ENCODE data around the gene CFH. TPM values are rescaled to one million over a fixed set of nuclear protein-coding genes. Genes with fewer than 3 reads are reported as not detected.

Gene CFH
- total RNA-seq, 1 experiment from 2014 or later, result not detected

GRCh38 chr1:196619721-196620120 lies 32.1 kb upstream of the CFH start:
- no peaks in the 10 kb centered on the region for H3K36me3 Mint-ChIP-seq (ENCODE audit: insufficient read depth, unreplicated experiment)
- H3K4me1 Mint-ChIP-seq (ENCODE audit: low read depth, unreplicated experiment), result no peaks in the 10 kb centered on the region
- no peak for DNase-seq
- intact Hi-C loops (cut with micrococcal nuclease; ENCODE audit: unreplicated experiment), result no loop called here
- no peaks in the 10 kb centered on the region for H3K27me3 Mint-ChIP-seq (ENCODE audit: insufficient read depth, unreplicated experiment)
- H3K4me3 Mint-ChIP-seq (ENCODE audit: unreplicated experiment), result no peak overlapping the region
- no peaks in the 10 kb centered on the region for H3K27me3 ChIP-seq (replicated peaks; ENCODE audit: control insufficient read depth, insufficient read depth, low read length)
- no peaks in the 10 kb centered on the region for H3K4me1 ChIP-seq
- H3K9me3 Mint-ChIP-seq (ENCODE audit: unreplicated experiment), result no peaks in the 10 kb centered on the region
- no peaks in the 10 kb centered on the region for H3K36me3 ChIP-seq (ENCODE audit: control insufficient read depth, insufficient read depth, low read length)
- no TSS peak for BruUV-seq (replicated peaks)
- POLR2A ChIA-PET, result no interaction called here
- no peaks in the 10 kb centered on the region for H3K9me3 ChIP-seq
- no peak overlapping the region for H3K4me3 ChIP-seq (ENCODE audit: low read depth, low read length)
- no peak for TF ChIP-seq CTCF (IDR thresholded peaks at IDR 0.05; ENCODE audit: insufficient read depth in 1 of 2, low read depth in 1 of 2, low read length in 1 of 2, severe bottlenecking in 1 of 2, unreplicated experiment in 1 of 2)
- CTCF ChIA-PET, result no interaction called here
- no peak overlapping the region for H3K27ac Mint-ChIP-seq (ENCODE audit: unreplicated experiment)

- BruUV-seq (replicated peaks), result no TSS peak
- intact Hi-C loops (cut with micrococcal nuclease; ENCODE audit: unreplicated experiment), result no loop called here
- POLR2A ChIA-PET, result no interaction called here
These were observed 28.8 kb upstream of the CFH start for GRCh38 chr1:196623079-196623478.

GRCh38 chr1:196628838-196629237 lies 23.0 kb upstream of the CFH start:
- Mint-ChIP-seq H3K36me3 (ENCODE audit: insufficient read depth, unreplicated experiment) (no peaks in the 10 kb centered on the region), H3K4me3 (ENCODE audit: unreplicated experiment) (no peak overlapping the region), H3K27me3 (ENCODE audit: insufficient read depth, unreplicated experiment) (no peaks in the 10 kb centered on the region), H3K27ac (ENCODE audit: unreplicated experiment) (no peak overlapping the region), H3K9me3 (ENCODE audit: unreplicated experiment) (peaks cover 23% of the 10 kb centered on the region), H3K4me1 (ENCODE audit: low read depth, unreplicated experiment) (no peaks in the 10 kb centered on the region)
- H3K27me3 ChIP-seq (replicated peaks; ENCODE audit: control insufficient read depth, insufficient read depth, low read length), result no peaks in the 10 kb centered on the region
- BruUV-seq (replicated peaks), result no TSS peak
- peaks cover 6% of the 10 kb centered on the region; the same call in 1 of the 2 replicates for H3K9me3 ChIP-seq
- intact Hi-C loops (cut with micrococcal nuclease; ENCODE audit: unreplicated experiment), result no loop called here
- no peak for DNase-seq
- POLR2A ChIA-PET, result no interaction called here
- TF ChIP-seq CTCF (IDR thresholded peaks at IDR 0.05; ENCODE audit: insufficient read depth in 1 of 2, low read depth in 1 of 2, low read length in 1 of 2, severe bottlenecking in 1 of 2, unreplicated experiment in 1 of 2), result no peak
- no peaks in the 10 kb centered on the region for H3K4me1 ChIP-seq
- H3K4me3 ChIP-seq (ENCODE audit: low read depth, low read length), result no peak overlapping the region
- H3K36me3 ChIP-seq (ENCODE audit: control insufficient read depth, insufficient read depth, low read length), result no peaks in the 10 kb centered on the region
- CTCF ChIA-PET, result no interaction called here

More at GRCh38 chr1:196623079-196623478, 28.8 kb upstream of the CFH start:
- Histone ChIP-seq H3K4me3 (ENCODE audit: low read depth, low read length) (no peak overlapping the region), H3K36me3 (ENCODE audit: control insufficient read depth, insufficient read depth, low read length) (no peaks in the 10 kb centered on the region), H3K27me3 (replicated peaks; ENCODE audit: control insufficient read depth, insufficient read depth, low read length) (no peaks in the 10 kb centered on the region), H3K9me3 (no peaks in the 10 kb centered on the region), H3K4me1 (no peaks in the 10 kb centered on the region)
- Mint-ChIP-seq H3K9me3 (ENCODE audit: unreplicated experiment) (peaks cover 4% of the 10 kb centered on the region), H3K27ac (ENCODE audit: unreplicated experiment) (no peak overlapping the region), H3K4me1 (ENCODE audit: low read depth, unreplicated experiment) (no peaks in the 10 kb centered on the region), H3K4me3 (ENCODE audit: unreplicated experiment) (no peak overlapping the region), H3K36me3 (ENCODE audit: insufficient read depth, unreplicated experiment) (no peaks in the 10 kb centered on the region), H3K27me3 (ENCODE audit: insufficient read depth, unreplicated experiment) (no peaks in the 10 kb centered on the region)
- no peak for DNase-seq
- CTCF ChIA-PET, result no interaction called here
- TF ChIP-seq CTCF (IDR thresholded peaks at IDR 0.05; ENCODE audit: insufficient read depth in 1 of 2, low read depth in 1 of 2, low read length in 1 of 2, severe bottlenecking in 1 of 2, unreplicated experiment in 1 of 2), result no peak

All from Caco-2 (cell line).